PC-9 (cell line): ENCODE results near the gene DNAH9. TPM values are rescaled to one million over a fixed set of nuclear protein-coding genes. Genes with fewer than 3 reads are reported as not detected.

ENCODE experiments used
- BruUV-seq: library from RNA; stranded (reverse); fragments of 400-500 nt; replicated peaks from 2 replicates; lab custom pipeline; 2021; lab: Mats Ljungman, UMichigan
- CTCF ChIA-PET: fragments of 300-600 bp; sonication (Branson Sonifier 250); formaldehyde crosslinking; loops from one replicate; lab custom pipeline; 2022; ENCODE audit warnings: antibody characterized with exemption; lab: Charles Lee
- POLR2A ChIA-PET: fragments of 300-600 bp; sonication (Branson Sonifier 250); formaldehyde crosslinking; loops from one replicate; lab custom pipeline; 2022; ENCODE audit warnings: antibody characterized with exemption; ENCODE audit not compliant: unreplicated experiment; lab: Charles Lee
- DNase-seq, 2 experiments: peaks; one replicate each; pipeline versions ENCODE4 v3.0.0 to v3.0.0-alpha.2; 2015 to 2022; ENCODE audit warnings: mixed read lengths in 1 of 2
- H2AFZ ChIP-seq: fragments of 200-600 bp; sonication (generic); 2 replicates; pipeline ENCODE4 v1.8.1; 2017; ENCODE audit warnings: antibody characterized with exemption
- H3F3A ChIP-seq: fragments of 200-600 bp; sonication (generic); 2 replicates; pipeline ENCODE4 v1.8.1; 2017; ENCODE audit warnings: antibody characterized with exemption, mild to moderate bottlenecking, low read depth; ENCODE audit not compliant: insufficient read depth
- H3K27ac ChIP-seq: fragments of 200-600 bp; sonication (generic); 2 replicates; pipeline ENCODE4 v1.6.1; 2016; ENCODE audit warnings: mixed run types
- H3K27me3 ChIP-seq: fragments of 200-600 bp; sonication (generic); 2 replicates; pipeline ENCODE4 v1.6.1; 2016; ENCODE audit warnings: low read depth, mixed run types; ENCODE audit not compliant: insufficient read depth
- H3K36me3 ChIP-seq: fragments of 200-600 bp; sonication (generic); 2 replicates; pipeline ENCODE4 v1.6.1; 2016; ENCODE audit warnings: low read depth, mixed run types
- H3K4me1 ChIP-seq: fragments of 200-600 bp; sonication (generic); replicated peaks from 2 replicates; pipeline ENCODE4 v1.6.1; 2016; ENCODE audit warnings: mixed run types; ENCODE audit not compliant: insufficient read depth
- H3K4me2 ChIP-seq: fragments of 200-600 bp; sonication (generic); 2 replicates; pipeline ENCODE4 v1.6.1; 2017; ENCODE audit warnings: mixed run types
- H3K4me3 ChIP-seq: fragments of 200-600 bp; sonication (generic); 2 replicates; pipeline ENCODE4 v1.6.1; 2016; ENCODE audit warnings: mixed run types
- H3K79me2 ChIP-seq: fragments of 200-600 bp; sonication (generic); 2 replicates; pipeline ENCODE4 v1.6.1; 2017; ENCODE audit warnings: low read depth, mixed run types
- H3K9me2 ChIP-seq: fragments of 200-600 bp; sonication (generic); 2 replicates; pipeline ENCODE4 v1.8.1; 2017; ENCODE audit warnings: mild to moderate bottlenecking; ENCODE audit not compliant: insufficient read depth
- H3K9me3 ChIP-seq: fragments of 200-600 bp; sonication (generic); 2 replicates; pipeline ENCODE4 v1.8.1; 2016; ENCODE audit warnings: low read depth; ENCODE audit not compliant: insufficient read depth
- H4K20me1 ChIP-seq: fragments of 200-600 bp; sonication (generic); 2 replicates; pipeline ENCODE4 v1.8.1; 2017; ENCODE audit not compliant: insufficient read depth
- CTCF ChIP-seq: fragments of 200-600 bp; sonication (generic); conservative IDR thresholded peaks from 2 replicates; pipeline ENCODE4 v1.6.1; 2017; ENCODE audit warnings: mixed run types, antibody characterized with exemption, mild to moderate bottlenecking, moderate library complexity
- EZH2 ChIP-seq: fragments of 200-600 bp; sonication (generic); IDR thresholded peaks from 2 replicates; pipeline ENCODE4 v1.8.0; 2017; ENCODE audit warnings: antibody characterized with exemption, low read depth
- intact Hi-C: fragments of 100-400 bp; cut with micrococcal nuclease; formaldehyde crosslinking; loops from one replicate; pipeline ENCODE4 v1.10.0; 2022; ENCODE audit not compliant: unreplicated experiment
- total RNA-seq: library from RNA; stranded (reverse); gene quantifications from 2 replicates; pipeline ENCODE4 v1.2.3, GENCODE V29; 2021

DNAH9 gene
- total RNA-seq, 1 experiment from 2014 or later: not detected

- Histone ChIP-seq H3K4me1 (no peaks in the 10 kb centered on the region), H3K27me3 (peaks cover 5% of the 10 kb centered on the region; the same call in 1 of the 2 replicates), H3K27ac (no peak overlapping the region), H2AFZ (no peak overlapping the region), H3K79me2 (no peaks in the 10 kb centered on the region), H4K20me1 (no peaks in the 10 kb centered on the region), H3K4me2 (no peak overlapping the region), H3F3A (no peaks in the 10 kb centered on the region), H3K4me3 (no peak overlapping the region), H3K9me2 (no peaks in the 10 kb centered on the region), H3K9me3 (no peaks in the 10 kb centered on the region), H3K36me3 (no peaks in the 10 kb centered on the region)
- BruUV-seq: no TSS peak
- DNase-seq: no peak
- ChIA-PET CTCF (no interaction called here), POLR2A (no interaction called here)
- intact Hi-C loops: no loop called here
- TF ChIP-seq EZH2 (no peak), CTCF (no peak)
Observed at GRCh38 chr17:11610999-11611566, 12.8 kb downstream of the DNAH9 start.

GRCh38 chr17:11612956-11613355, 14.7 kb downstream of the DNAH9 start:
- ChIA-PET CTCF (no interaction called here), POLR2A (no interaction called here)
- no peaks in the 10 kb centered on the region for H3F3A ChIP-seq
- no peak overlapping the region for H3K4me2 ChIP-seq
- no peak for TF ChIP-seq EZH2
- TF ChIP-seq CTCF: no peak
- no peaks in the 10 kb centered on the region for H3K9me3 ChIP-seq
- no peak overlapping the region for H2AFZ ChIP-seq
- no peak overlapping the region for H3K4me3 ChIP-seq
- H3K27me3 ChIP-seq: peaks cover 10% of the 10 kb centered on the region; the same call in 1 of the 2 replicates
- H3K9me2 ChIP-seq: no peaks in the 10 kb centered on the region
- H4K20me1 ChIP-seq: no peaks in the 10 kb centered on the region
- intact Hi-C loops: no loop called here
- no peak for DNase-seq
- no peaks in the 10 kb centered on the region for H3K36me3 ChIP-seq
- H3K4me1 ChIP-seq: no peaks in the 10 kb centered on the region
- H3K79me2 ChIP-seq: no peaks in the 10 kb centered on the region
- no peak overlapping the region for H3K27ac ChIP-seq
- no TSS peak for BruUV-seq

GRCh38 chr17:11618861-11619566, 20.7 kb downstream of the DNAH9 start:
- H4K20me1 ChIP-seq: no peaks in the 10 kb centered on the region
- no peak overlapping the region for H3K4me3 ChIP-seq
- ChIA-PET POLR2A (no interaction called here), CTCF (no interaction called here)
- H3K79me2 ChIP-seq: no peaks in the 10 kb centered on the region
- no peaks in the 10 kb centered on the region for H3K4me1 ChIP-seq
- TF ChIP-seq CTCF: no peak
- TF ChIP-seq EZH2: no peak
- intact Hi-C loops: no loop called here
- H3K36me3 ChIP-seq: no peaks in the 10 kb centered on the region
- peaks cover 12% of the 10 kb centered on the region; the same call in 1 of the 2 replicates for H3K27me3 ChIP-seq
- no peak for DNase-seq
- no peak overlapping the region for H3K27ac ChIP-seq
- H3K9me2 ChIP-seq: no peaks in the 10 kb centered on the region
- no TSS peak for BruUV-seq
- H3K4me2 ChIP-seq: no peak overlapping the region
- H3F3A ChIP-seq: no peaks in the 10 kb centered on the region
- no peak overlapping the region for H2AFZ ChIP-seq
- H3K9me3 ChIP-seq: no peaks in the 10 kb centered on the region
